Measurements from ENCODE around the gene CCNB2. TPM values are rescaled to one million over a fixed set of nuclear protein-coding genes. Genes with fewer than 3 reads are reported as not detected.

CCNB2 gene
- polyA plus RNA-seq, 1 of the 3 experiments (the other 2 are of a cell fraction), result 46.6 TPM

- Histone ChIP-seq H3K27me3 (ENCODE audit: insufficient read depth) (no peaks in the 10 kb centered on the region), H2AFZ (ENCODE audit: low read depth) (no peak overlapping the region), H3K27ac (ENCODE audit: low read depth in 2 of 2, low read length in 1 of 2) (no peak overlapping the region), H3K79me2 (ENCODE audit: insufficient read depth) (no peaks in the 10 kb centered on the region), H3K4me1 (ENCODE audit: control insufficient read depth in 1 of 2, insufficient read depth in 2 of 2, low read depth in 1 of 2, low read length in 1 of 2) (no peaks in the 10 kb centered on the region; a peak in 1 of 4 replicates), H3K9me3 (no peaks in the 10 kb centered on the region), H3K9ac (no peak overlapping the region), H3K4me2 (no peak overlapping the region), H3K4me3 (ENCODE audit: low read depth in 2 of 2, low read length in 1 of 2) (no peak overlapping the region), H4K20me1 (ENCODE audit: insufficient read depth) (no peaks in the 10 kb centered on the region), H3K9me2 (no peaks in the 10 kb centered on the region), H3K36me3 (replicated peaks in 1 of 2; ENCODE audit: control insufficient read depth in 1 of 2, insufficient read depth in 2 of 2, low read length in 1 of 2) (peaks cover 3 to 26% of the 10 kb centered on the region in 2 experiments), H3F3A (replicated peaks; ENCODE audit: insufficient read depth) (no peaks in the 10 kb centered on the region)
- CTCF ChIA-PET, result interaction anchor here (1.0 to 6.0 kb wide), 4 partner anchors 253 to 375 kb away, joined by 3 to 52 read pairs (median 6); no protein-coding TSS in a partner anchor
- no peak for DNase-seq
- TF ChIP-seq SIN3A (IDR thresholded peaks at IDR 0.05; ENCODE audit: borderline replicate concordance, low read depth, low read length) (no peak), IRF3 (IDR thresholded peaks at IDR 0.05; ENCODE audit: low read depth, low read length) (no peak), NFIC (IDR thresholded peaks at IDR 0.05; ENCODE audit: borderline replicate concordance) (no peak)
- 97% methylated on average over 7 of the region's 7 CpGs for WGBS (ENCODE audit: low lambda C conversion rate)
- POLR2A ChIA-PET, result no interaction called here
Observed at GRCh38 chr15:59158701-59159034, 53.7 kb downstream of the CCNB2 start.

DNA sequence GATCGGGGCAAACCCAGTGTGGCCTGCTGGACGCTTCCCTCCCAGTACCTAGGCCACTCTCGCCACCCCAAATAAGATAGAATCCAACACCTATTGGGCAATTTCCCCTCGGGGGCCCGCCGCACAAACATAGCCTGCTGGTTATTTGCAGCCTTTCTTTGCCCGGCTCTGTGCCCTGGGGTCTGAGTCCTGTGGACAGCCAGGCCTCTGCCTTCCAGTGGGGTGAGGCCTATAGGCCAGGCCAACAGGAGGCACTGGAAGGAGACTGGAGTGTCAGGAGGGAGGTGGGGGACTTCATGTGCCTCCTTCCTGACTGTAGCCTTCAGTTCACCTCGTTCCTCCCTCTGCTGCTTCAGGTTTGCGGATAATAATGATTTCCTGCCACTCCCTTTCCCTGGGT, 54.3 kb downstream of the CCNB2 start:
- Histone ChIP-seq H3F3A (replicated peaks; ENCODE audit: insufficient read depth) (no peaks in the 10 kb centered on the region), H3K4me1 (ENCODE audit: control insufficient read depth in 1 of 2, insufficient read depth in 2 of 2, low read depth in 1 of 2, low read length in 1 of 2) (no peaks in the 10 kb centered on the region; a peak in 1 of 4 replicates), H3K4me3 (ENCODE audit: low read depth in 2 of 2, low read length in 1 of 2) (no peak overlapping the region), H3K27me3 (ENCODE audit: insufficient read depth) (no peaks in the 10 kb centered on the region), H2AFZ (ENCODE audit: low read depth) (no peak overlapping the region), H3K9ac (no peak overlapping the region), H3K4me2 (no peak overlapping the region), H3K9me3 (no peaks in the 10 kb centered on the region), H3K79me2 (ENCODE audit: insufficient read depth) (no peaks in the 10 kb centered on the region), H3K27ac (ENCODE audit: low read depth in 2 of 2, low read length in 1 of 2) (no peak overlapping the region), H4K20me1 (ENCODE audit: insufficient read depth) (no peaks in the 10 kb centered on the region), H3K36me3 (replicated peaks in 1 of 2; ENCODE audit: control insufficient read depth in 1 of 2, insufficient read depth in 2 of 2, low read length in 1 of 2) (peaks cover 3 to 26% of the 10 kb centered on the region in 2 experiments), H3K9me2 (no peaks in the 10 kb centered on the region)
- DNase-seq, result no peak
- TF ChIP-seq SMC3 (IDR thresholded peaks at IDR 0.05; ENCODE audit: low read depth, low read length), result no peak
- TF ChIP-seq GATA2 (CRISPR knock-in tag; IDR thresholded peaks at IDR 0.05), result no peak
- no peak for TF ChIP-seq GABPA (IDR thresholded peaks at IDR 0.05; ENCODE audit: low read depth)
- no peak for TF ChIP-seq EP300 (IDR thresholded peaks at IDR 0.05; ENCODE audit: borderline replicate concordance in 1 of 2, low read depth in 1 of 2, low read length in 1 of 2)
- TF ChIP-seq TCF12 (IDR thresholded peaks at IDR 0.05), result no peak
- TF ChIP-seq USF1 (IDR thresholded peaks at IDR 0.05; ENCODE audit: borderline replicate concordance, low read depth), result no peak
- no peak for TF ChIP-seq RXRA (IDR thresholded peaks at IDR 0.05; ENCODE audit: borderline replicate concordance, low read depth)
- no peak for TF ChIP-seq NRF1 (IDR thresholded peaks at IDR 0.05; ENCODE audit: low read depth, low read length)
- no peak for TF ChIP-seq TAF1 (IDR thresholded peaks at IDR 0.05; ENCODE audit: borderline replicate concordance, low read depth, low read length)
- no peak for TF ChIP-seq TEAD4 (IDR thresholded peaks at IDR 0.05; ENCODE audit: borderline replicate concordance, insufficient read depth)
- no peak for TF ChIP-seq YY1 (IDR thresholded peaks at IDR 0.05; ENCODE audit: low read depth)
- ChIA-PET POLR2A (no interaction called here), CTCF (interaction anchor here (1.0 to 6.0 kb wide), 3 partner anchors 332 to 374 kb away, joined by 3 to 52 read pairs (median 6); no protein-coding TSS in a partner anchor)
- 91% methylated on average over 9 of the region's 9 CpGs for WGBS (ENCODE audit: low lambda C conversion rate)
